NB4 (cell line): ENCODE measurements around the gene ANO1.

Experiments used
- DNase-seq: peaks from one replicate; pipeline ENCODE4 v3.0.0; 2010; ENCODE audit warnings: low read depth
- H3K4me3 ChIP-seq: one replicate; pipeline ENCODE4 v1.5.1; 2011; ENCODE audit warnings: mild to moderate bottlenecking, low read depth, low read length, moderate library complexity
- MYC ChIP-seq: IDR thresholded peaks from 2 replicates; pipeline ENCODE4 v1.6.1; 2011; ENCODE audit warnings: low read depth, low read length
- POLR2A ChIP-seq: IDR thresholded peaks from 2 replicates; pipeline ENCODE4 v1.6.1; 2011; ENCODE audit warnings: mild to moderate bottlenecking; ENCODE audit not compliant: insufficient read length; ENCODE audit errors: extremely low read depth
- TF ChIP-seq, protein P1 (sequence below): IDR thresholded peaks from 2 replicates; pipeline ENCODE4 v1.6.1; 2011; ENCODE audit warnings: low read depth, low read length
- TF ChIP-seq, protein P2 (sequence below): IDR thresholded peaks from one replicate; pipeline ENCODE4 v1.5.1; 2012; ENCODE audit warnings: low read depth, low read length

ANO1 gene

DNA sequence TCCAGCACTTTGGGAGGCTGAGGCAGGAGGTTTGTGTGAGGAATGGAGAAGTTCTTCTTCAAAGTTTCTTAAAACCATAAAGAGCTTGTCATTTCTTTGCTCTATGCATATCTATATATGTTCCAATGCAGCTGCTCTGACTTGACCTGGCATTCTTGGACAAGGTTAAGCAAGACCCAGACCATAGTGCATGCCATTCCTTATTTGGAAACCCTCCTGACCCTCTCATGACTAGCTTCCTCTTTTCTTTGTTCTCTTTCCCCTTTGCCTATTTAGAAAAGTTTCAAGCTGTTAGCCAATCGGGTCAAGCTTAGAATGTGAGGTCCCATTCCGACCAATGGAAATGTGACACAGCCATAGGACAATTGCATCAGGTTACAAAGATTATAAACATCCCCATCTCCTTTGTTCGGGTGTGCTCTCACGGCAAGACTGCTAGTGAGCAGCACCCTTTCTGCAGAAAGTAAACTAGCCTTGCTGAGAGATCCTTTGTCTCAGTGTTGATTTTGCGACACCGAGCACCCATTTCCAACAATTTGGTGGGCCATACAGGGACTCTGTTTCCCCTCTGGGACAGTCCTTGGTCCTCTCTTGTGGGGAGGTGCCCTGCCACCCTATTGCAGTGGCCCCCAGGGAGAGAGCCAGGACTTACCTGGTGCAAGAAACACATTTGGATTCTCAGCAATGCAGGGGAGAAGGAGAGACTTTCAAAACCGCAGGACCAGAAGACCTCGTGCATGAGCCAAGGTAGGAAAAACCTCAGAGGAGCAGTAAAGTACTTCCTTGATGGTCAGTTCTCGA is 39.9 kb upstream of the ANO1 start:
- no peak overlapping the region for H3K4me3 ChIP-seq
- TF ChIP-seq POLR2A (no peak), MYC (no peak)
- TF ChIP-seq, protein P1, sequence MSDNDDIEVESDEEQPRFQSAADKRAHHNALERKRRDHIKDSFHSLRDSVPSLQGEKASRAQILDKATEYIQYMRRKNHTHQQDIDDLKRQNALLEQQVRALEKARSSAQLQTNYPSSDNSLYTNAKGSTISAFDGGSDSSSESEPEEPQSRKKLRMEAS, result no peak
- TF ChIP-seq, protein P2, sequence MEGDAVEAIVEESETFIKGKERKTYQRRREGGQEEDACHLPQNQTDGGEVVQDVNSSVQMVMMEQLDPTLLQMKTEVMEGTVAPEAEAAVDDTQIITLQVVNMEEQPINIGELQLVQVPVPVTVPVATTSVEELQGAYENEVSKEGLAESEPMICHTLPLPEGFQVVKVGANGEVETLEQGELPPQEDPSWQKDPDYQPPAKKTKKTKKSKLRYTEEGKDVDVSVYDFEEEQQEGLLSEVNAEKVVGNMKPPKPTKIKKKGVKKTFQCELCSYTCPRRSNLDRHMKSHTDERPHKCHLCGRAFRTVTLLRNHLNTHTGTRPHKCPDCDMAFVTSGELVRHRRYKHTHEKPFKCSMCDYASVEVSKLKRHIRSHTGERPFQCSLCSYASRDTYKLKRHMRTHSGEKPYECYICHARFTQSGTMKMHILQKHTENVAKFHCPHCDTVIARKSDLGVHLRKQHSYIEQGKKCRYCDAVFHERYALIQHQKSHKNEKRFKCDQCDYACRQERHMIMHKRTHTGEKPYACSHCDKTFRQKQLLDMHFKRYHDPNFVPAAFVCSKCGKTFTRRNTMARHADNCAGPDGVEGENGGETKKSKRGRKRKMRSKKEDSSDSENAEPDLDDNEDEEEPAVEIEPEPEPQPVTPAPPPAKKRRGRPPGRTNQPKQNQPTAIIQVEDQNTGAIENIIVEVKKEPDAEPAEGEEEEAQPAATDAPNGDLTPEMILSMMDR, result no peak
- DNase-seq, result peak; percentile 43

DNA sequence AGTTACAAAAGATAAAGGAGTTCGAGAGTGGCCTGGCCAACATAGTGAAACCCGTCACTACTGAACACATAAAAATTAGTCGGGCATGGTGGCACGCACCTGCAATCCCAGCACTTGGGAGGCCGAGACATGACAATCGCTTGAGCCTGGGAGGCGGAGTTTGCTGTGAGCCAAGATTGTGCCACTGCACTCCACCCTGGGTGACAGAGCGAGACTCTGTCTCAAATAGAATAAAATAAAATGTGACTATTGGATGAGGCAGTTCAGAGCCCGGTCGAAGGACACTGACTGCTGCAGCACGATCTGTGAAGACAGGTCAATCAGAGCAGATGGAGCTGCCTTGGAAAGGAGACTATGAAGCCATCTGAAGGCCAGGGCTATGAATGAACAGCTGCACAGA is 37.7 kb upstream of the ANO1 start:
- no peak for DNase-seq
- H3K4me3 ChIP-seq, result no peak overlapping the region
- TF ChIP-seq, protein P2, result no peak
- TF ChIP-seq MYC (no peak), POLR2A (no peak)
- TF ChIP-seq, protein P1, result no peak

DNA sequence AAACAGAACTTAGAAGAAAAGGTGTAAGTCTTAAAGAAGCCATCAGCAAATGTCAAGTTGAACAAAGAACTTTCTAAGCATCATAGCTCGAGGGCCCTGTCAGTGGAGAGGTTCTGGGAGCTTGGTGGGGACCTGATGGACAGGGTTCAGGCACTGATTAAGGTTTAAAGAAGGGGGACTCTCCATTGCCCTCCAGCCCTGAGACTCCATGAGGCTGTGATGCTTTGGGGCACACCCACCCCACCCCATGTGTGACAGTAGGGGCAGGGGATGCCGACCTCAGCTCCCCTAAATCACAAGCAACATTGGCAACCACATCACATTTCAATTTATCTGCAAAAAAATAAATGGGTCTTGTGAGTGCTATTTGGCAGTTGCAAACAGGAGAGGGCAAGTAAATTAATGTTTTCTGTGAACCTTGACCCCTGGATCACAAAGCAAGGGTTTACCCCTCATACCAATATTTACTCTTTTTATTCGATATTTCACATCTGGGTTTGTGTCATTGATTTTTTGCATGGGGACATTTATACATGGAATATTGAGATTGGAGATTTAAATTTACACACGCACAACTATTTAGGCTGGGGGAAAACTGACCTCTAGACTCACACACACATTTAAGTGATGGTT is 37.1 kb upstream of the ANO1 start:
- no peak overlapping the region for H3K4me3 ChIP-seq
- no peak for DNase-seq
- TF ChIP-seq, protein P1, result no peak
- TF ChIP-seq POLR2A, result no peak
- TF ChIP-seq, protein P2, result no peak

DNA sequence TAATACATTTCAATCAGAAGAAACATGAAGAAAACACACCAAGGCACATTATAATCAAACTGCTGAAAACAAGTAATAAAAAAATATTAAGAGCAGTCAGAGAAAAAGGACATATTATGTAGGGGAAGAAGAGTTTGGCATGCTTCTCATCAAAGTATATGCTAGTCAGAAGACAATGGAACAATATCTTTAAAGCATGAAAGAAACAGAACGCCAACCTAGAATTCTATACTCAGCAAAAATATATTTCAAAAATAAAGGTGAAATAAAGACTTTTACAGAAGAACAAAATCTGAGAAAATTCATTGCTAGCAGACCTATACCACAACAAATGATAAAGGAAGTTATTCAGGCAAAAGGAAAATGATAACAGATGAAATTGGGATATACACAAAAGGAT is 34.6 kb upstream of the ANO1 start:
- no peak overlapping the region for H3K4me3 ChIP-seq
- TF ChIP-seq POLR2A (no peak), MYC (no peak)
- TF ChIP-seq, protein P1, result no peak
- TF ChIP-seq, protein P2, result no peak
- DNase-seq, result no peak

DNA sequence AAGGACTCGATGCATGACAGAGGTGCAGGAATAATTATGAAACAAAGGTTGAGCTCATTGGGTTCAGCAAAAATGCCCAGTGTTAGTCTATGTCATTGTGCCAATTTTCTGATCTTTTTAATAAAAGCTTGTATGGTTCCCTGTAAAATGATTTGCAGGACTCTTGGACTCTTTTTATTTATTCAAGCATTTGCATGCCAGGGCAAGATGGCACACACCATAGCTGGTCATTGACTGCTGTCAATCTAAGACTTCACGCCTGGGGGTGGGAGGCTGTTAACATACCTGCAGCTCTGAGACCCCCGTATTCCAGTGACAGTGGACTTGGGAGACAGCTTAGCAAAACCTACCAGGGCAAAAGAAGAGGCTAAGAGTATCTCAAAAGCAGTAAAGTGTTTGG is 32.0 kb upstream of the ANO1 start:
- no peak for DNase-seq
- no peak overlapping the region for H3K4me3 ChIP-seq
- TF ChIP-seq MYC (no peak), POLR2A (no peak)
- TF ChIP-seq, protein P2, result no peak
- TF ChIP-seq, protein P1, result no peak
